ENCODE measurements around the gene INTS2. TPM values are rescaled to one million over a fixed set of nuclear protein-coding genes. Genes with fewer than 3 reads are reported as not detected.

INTS2 gene
- total RNA-seq, 3 donors from 2014 or later = 8.3 to 15.2 (median 11.8) TPM

DNA sequence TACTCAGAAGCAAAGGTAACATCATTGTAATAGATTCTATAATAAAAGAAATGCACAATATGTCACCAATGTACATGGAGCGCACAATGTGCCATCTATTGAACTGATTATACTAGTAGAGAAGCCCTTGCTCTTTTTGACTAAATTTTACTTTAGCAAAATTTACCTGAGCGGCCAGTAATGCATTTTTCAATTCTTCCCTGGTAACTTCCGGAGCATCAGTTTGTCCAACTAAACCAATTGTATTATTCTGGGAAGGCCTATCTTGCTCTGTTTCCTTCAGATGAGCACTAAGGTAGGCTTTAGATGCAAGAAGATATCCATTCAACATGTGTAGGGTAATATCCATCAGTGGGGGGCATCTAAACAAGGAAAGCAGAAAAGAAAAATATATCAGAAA is 55.7 kb downstream of the INTS2 start:
- intact Hi-C loops (cut with DNase I; ENCODE audit: low total_unique reads) = no loop called here
- Histone ChIP-seq H3K27ac (no peak overlapping the region), H3K4me3 (no peak overlapping the region), H3K36me3 (no peaks in the 10 kb centered on the region), H3K9me3 (no peaks in the 10 kb centered on the region), H3K4me1 (no peaks in the 10 kb centered on the region), H3K27me3 (no peaks in the 10 kb centered on the region)
- DNase-seq (ENCODE audit: low spot score in 2 of 2) = no peak
- TF ChIP-seq POLR2AphosphoS5 (IDR thresholded peaks at IDR 0.05) (no peak), POLR2A (IDR thresholded peaks at IDR 0.05) (no peak)
- TF ChIP-seq, protein P1, sequence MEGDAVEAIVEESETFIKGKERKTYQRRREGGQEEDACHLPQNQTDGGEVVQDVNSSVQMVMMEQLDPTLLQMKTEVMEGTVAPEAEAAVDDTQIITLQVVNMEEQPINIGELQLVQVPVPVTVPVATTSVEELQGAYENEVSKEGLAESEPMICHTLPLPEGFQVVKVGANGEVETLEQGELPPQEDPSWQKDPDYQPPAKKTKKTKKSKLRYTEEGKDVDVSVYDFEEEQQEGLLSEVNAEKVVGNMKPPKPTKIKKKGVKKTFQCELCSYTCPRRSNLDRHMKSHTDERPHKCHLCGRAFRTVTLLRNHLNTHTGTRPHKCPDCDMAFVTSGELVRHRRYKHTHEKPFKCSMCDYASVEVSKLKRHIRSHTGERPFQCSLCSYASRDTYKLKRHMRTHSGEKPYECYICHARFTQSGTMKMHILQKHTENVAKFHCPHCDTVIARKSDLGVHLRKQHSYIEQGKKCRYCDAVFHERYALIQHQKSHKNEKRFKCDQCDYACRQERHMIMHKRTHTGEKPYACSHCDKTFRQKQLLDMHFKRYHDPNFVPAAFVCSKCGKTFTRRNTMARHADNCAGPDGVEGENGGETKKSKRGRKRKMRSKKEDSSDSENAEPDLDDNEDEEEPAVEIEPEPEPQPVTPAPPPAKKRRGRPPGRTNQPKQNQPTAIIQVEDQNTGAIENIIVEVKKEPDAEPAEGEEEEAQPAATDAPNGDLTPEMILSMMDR (IDR thresholded peaks at IDR 0.05) = no peak

GRCh38 chr17:61869138-61869537 is 58.6 kb downstream of the INTS2 start:
- TF ChIP-seq, protein P1 (IDR thresholded peaks at IDR 0.05) = no peak
- TF ChIP-seq POLR2AphosphoS5 (IDR thresholded peaks at IDR 0.05) = no peak
- no peak for TF ChIP-seq POLR2A (IDR thresholded peaks at IDR 0.05)
- H3K4me3 ChIP-seq = no peak overlapping the region
- no peaks in the 10 kb centered on the region for H3K27me3 ChIP-seq
- H3K4me1 ChIP-seq = no peaks in the 10 kb centered on the region
- DNase-seq (ENCODE audit: low spot score in 2 of 2) = no peak
- no peaks in the 10 kb centered on the region for H3K9me3 ChIP-seq
- no peak overlapping the region for H3K27ac ChIP-seq
- no peaks in the 10 kb centered on the region for H3K36me3 ChIP-seq
- intact Hi-C loops (cut with DNase I; ENCODE audit: low total_unique reads) = no loop called here

GRCh38 chr17:61868074-61868473 is 59.7 kb downstream of the INTS2 start:
- Histone ChIP-seq H3K4me1 (no peaks in the 10 kb centered on the region), H3K36me3 (no peaks in the 10 kb centered on the region), H3K9me3 (no peaks in the 10 kb centered on the region), H3K27ac (no peak overlapping the region), H3K27me3 (no peaks in the 10 kb centered on the region), H3K4me3 (no peak overlapping the region)
- intact Hi-C loops (cut with DNase I; ENCODE audit: low total_unique reads) = no loop called here
- TF ChIP-seq POLR2AphosphoS5 (IDR thresholded peaks at IDR 0.05) = no peak
- TF ChIP-seq, protein P1 (IDR thresholded peaks at IDR 0.05) = no peak
- no peak for TF ChIP-seq POLR2A (IDR thresholded peaks at IDR 0.05)
- no peak for DNase-seq (ENCODE audit: low spot score in 2 of 2)

DNA sequence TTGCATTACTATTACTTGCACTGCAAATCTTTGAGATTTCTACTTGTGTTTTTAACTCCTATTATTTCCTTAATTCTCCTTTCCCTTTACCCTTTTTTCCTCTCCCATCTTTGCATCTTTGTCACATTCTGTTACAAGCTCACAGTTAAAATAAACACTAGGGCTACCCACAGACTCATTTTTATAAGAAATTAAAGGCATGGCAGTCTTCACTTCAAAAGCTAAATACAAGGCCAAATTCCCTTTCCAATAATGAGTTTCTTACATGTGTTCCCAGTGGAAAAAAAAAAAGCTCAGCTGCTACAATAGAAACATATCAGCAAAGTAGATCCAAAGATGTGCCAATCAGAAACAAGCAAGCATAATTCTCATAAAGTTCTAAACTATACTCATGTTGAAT is 60.7 kb downstream of the INTS2 start:
- Histone ChIP-seq H3K4me1 (peaks cover 0 to 5% of the 10 kb centered on the region in 2 donors), H3K4me3 (no peak overlapping the region), H3K36me3 (no peaks in the 10 kb centered on the region), H3K27ac (no peak overlapping the region), H3K9me3 (no peaks in the 10 kb centered on the region), H3K27me3 (no peaks in the 10 kb centered on the region)
- intact Hi-C loops (cut with DNase I; ENCODE audit: low total_unique reads) = no loop called here
- DNase-seq (ENCODE audit: low spot score in 2 of 2) = no peak
- no peak for TF ChIP-seq POLR2AphosphoS5 (IDR thresholded peaks at IDR 0.05)
- TF ChIP-seq, protein P1 (IDR thresholded peaks at IDR 0.05) = no peak

GRCh38 chr17:61863801-61864126 is 64.0 kb downstream of the INTS2 start:
- DNase-seq (ENCODE audit: low spot score in 2 of 2) = no peak
- Histone ChIP-seq H3K27me3 (no peaks in the 10 kb centered on the region), H3K27ac (peak overlapping the region; percentile 85 to 91), H3K4me1 (peaks cover 0 to 5% of the 10 kb centered on the region in 2 donors), H3K36me3 (no peaks in the 10 kb centered on the region), H3K4me3 (peak overlapping the region; percentile 71 to 78 (median 75)), H3K9me3 (no peaks in the 10 kb centered on the region)
- intact Hi-C loops (cut with DNase I; ENCODE audit: low total_unique reads) = no loop called here
- TF ChIP-seq POLR2A (IDR thresholded peaks at IDR 0.05) = no peak
- TF ChIP-seq POLR2AphosphoS5 (IDR thresholded peaks at IDR 0.05) = no peak
- TF ChIP-seq, protein P1 (IDR thresholded peaks at IDR 0.05) = no peak

Data from breast epithelium (tissue), 4 donors.